Epidermal melanocyte (primary cell): Measurements from ENCODE around the gene DDTL.
"Not testable (repeated sequence)": the region's sequence is repeated elsewhere in the genome, so short reads cannot be mapped to it uniquely, and the experiment has no call there.

Experiments used
- DNase-seq: peaks from one replicate; pipeline ENCODE4 v3.0.0; 2011; ENCODE audit warnings: low spot score; ENCODE audit not compliant: insufficient read length

The DDTL gene

DNA sequence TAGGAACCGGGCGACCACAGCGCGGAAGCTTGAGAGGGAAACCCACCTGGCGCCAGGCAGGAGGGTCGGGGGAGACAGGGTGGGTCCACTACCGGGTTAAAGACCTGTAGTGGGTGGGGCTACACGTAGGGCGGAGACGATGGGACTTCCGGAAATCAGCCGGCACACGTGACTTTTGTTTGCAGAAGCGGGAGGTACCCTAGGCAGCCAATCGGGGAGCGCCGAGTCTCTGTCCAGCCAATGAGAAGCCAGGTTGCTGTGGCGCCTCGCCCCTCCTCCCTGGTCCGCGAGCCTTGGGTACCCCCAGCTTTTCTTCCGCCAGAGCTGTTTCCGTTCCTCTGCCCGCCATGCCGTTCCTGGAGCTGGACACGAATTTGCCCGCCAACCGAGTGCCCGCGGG is at the start of gene DDTL:
Gene DDTL (plus strand): TSS at position 321 of the 400 bp plus-strand sequence. CDS start 27 bp downstream, at position 348.
- not testable (repeated sequence) for DNase-seq

DNA sequence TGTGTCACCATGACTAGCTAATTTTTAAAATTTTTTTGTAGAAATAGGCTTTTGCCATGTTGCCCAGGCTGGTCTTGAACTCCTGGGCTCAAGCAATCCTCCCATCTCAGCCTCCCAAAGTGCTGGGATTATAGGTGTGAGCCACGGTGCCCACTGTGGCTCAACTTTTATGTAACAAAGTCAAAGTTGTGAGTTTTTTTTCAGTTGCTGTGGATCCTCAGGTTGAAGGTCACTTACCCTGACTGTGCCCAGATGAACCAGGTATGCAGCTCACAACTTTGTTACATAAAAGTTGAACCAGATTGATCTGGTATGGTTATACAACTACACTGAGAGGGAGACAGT is 46.4 kb upstream of the DDTL start:
- not testable (repeated sequence) for DNase-seq

DNA sequence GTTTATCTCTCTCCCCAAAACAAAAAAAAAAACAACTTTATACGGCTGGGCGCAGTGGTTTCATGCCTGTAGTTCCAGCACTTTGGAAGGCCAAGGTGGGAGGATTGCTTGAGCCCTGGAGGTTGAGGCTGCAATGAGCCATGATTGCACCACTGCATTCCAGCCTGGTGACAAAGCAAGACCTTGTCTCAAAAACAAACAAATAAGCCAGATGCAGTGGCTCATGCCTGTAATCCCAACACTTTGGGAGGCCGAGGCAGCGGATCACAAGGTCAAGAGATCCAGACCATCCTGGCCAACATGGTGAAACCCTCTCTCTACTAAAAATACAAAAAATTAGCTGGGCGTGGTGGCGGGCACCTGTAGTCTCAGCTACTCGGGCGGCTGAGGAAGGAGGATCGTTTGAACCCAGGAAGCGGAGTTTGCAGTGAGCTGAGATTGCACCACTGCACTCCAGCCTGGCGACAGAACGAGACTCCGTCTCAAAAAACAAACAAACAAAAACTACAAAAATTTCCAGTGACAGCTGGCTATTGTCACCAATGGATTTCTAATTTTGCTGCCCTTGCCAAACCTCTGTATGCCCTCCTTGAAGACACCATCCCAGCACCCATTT is 45.0 kb upstream of the DDTL start:
- DNase-seq: not testable (repeated sequence)

DNA sequence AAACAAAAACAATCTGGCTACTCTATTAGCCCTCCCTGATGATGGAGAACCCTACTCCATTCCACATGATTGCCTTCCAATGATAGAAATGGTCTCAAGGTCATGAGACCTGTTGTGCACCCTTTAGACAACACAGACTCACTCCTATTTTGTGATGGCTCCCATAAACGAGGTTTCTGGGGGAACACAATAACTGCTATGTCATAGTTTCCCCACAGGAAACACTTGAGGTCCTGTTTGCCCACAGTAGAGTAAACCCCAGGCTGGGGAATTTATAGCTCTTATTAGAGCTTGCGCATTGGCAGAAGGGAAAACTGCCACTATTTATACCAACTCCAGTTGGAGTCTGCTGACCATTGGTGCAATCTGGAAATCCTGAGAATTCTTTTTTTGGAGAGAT is 43.8 kb upstream of the DDTL start:
- DNase-seq: no peak

DNA sequence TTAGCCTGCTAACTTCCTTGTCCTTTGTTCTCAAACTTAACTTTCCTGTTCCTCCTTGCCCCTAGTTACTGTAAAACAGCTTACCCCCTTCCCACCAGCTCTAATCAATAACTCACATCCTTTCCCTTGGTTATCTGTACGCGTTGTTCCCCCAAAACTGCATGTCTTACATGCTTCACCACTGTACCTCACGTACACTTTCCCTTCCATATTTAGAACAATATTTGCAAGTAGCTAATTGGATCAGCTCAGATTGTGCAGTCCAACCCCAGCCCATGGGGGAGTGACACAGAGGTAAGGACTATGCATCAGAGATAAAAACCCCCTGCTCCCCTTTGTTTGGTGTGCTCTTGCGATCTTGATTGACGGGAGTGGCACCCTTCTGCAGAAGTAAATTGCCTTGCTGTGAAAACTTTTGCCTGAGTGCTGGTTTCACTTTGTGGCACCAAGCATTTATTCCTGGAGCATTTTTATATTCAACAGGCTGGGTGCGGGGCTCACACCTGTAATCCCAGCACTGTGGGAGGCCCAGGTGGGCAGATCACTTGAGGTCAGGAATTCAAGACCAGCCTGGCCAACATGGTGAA is 41.6 kb upstream of the DDTL start:
- DNase-seq: no peak

DNA sequence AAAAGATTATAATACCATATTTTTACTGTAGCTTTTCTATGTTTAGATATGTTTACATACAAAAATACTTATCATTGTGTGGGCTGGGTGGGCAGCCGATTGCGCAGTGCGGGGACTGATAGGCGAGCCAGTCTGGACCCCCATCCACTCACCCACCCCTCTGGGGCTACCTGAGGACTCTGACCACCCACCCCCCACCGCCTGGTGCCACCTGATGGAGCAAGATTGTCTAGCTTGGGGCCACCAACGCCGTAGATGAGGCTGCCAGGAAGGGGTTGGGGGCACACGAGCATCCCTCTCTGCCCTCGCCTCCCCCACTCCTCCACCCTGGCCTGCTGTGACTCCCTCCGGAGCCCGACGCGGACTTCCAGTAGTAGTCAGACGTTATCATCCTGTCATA is 40.1 kb upstream of the DDTL start:
- no peak for DNase-seq

DNA sequence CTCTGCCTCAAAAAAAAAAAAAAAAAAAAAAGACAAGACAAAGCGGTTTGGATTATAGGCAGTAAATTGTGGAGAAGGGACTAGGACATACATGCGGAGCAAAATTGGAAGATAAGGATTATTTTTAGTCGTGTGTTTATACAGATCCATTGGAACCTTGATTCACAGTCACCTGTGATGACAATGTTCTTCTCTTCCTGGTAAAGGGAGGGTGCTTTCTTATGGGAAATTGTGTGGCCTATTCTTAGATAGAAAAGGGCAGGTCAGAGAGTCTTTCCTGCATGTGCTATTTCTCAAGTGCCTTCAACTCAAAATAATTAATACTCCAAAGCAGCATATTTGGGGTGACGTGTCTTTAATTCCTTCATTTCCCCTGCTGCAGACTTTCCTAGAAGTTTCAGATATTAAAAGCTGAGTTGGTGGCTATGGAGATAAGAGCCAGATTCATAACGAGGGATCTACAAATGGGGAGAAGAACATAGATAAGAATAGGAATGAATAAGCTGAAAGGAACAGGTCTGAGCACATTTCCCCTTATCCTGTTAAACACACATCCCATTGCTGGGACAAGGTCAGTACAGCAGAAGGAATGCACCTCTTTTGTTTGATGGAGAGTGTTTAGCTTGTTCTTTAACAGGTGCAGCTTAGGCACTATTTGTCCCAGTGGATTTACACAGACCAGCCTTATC is 28.2 kb upstream of the DDTL start:
- no peak for DNase-seq

DNA sequence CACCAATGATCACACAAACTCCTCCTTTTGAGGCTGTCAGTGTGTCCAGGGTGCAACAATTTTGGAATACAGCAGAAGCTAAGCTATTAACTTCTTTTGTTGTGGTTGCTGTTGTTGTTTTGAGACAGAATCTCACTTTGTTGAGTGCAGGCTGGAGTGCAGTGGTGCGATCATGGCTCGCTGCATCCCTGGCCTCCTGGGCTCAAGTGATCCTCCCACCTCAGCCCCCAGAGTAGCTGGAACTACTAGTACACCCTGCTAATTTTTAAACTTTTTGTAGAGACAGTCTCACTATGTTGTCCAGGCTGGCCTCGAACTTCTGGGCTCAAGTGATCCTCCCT is 27.7 kb upstream of the DDTL start:
- no peak for DNase-seq

DNA sequence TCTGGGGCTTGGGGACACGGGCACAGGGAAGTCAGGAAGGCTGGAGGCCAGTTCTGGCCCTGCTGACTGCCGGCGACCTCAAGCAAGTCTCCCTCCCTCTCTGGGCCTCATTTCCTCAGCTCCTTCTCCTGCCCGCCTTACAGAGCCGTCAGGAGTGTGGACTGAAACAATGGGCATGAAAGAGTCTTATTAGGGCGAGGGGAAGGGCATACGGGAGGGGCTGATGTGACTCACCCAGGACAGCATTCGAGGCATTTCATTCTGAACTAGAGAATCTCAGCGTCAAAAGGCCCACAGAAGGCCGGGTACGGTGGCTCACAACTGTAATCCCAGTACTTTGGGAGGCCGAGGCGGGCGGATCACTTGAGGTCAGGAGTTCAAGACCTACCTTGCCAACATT is 26.5 kb upstream of the DDTL start:
- not testable (repeated sequence) for DNase-seq

DNA sequence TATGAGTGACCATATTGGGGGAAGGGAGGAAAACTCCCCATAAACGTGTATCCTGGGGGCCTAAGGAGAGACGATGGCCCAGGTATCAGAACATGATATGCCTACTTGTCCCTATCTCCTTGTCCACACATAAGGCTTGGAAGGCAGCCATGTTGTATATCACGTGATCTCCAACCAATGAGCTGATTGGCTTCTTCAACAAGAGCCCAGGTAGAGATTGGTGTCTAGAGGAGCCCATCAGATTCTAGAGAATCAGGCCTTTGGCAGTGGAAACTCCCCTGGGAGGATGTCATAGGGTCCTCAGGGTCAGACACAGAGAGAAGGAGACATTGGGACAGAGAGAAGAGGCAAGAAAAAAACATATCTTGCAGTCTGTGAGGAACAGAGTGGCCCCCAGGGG is 19.3 kb upstream of the DDTL start:
- not testable (repeated sequence) for DNase-seq

DNA sequence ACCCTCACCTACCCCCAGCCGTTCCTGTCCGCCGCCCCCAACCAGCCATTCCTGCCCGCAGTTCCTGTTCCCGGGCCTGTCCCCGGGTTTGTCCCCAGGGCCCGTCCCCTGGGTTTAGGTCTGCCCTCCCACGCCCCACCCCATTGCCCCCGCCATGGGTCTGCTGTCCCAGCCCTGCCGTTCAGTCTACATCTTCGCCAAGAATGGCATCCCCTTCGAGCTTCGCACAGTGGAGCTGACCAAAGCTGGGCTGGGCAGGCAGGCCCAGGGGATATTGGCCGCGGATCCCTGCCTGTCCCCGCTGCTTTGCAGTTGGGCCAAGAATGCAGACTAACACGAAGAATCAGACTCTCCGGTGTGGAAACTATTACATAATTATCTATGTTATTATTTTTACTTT is 16.9 kb upstream of the DDTL start:
- not testable (repeated sequence) for DNase-seq

DNA sequence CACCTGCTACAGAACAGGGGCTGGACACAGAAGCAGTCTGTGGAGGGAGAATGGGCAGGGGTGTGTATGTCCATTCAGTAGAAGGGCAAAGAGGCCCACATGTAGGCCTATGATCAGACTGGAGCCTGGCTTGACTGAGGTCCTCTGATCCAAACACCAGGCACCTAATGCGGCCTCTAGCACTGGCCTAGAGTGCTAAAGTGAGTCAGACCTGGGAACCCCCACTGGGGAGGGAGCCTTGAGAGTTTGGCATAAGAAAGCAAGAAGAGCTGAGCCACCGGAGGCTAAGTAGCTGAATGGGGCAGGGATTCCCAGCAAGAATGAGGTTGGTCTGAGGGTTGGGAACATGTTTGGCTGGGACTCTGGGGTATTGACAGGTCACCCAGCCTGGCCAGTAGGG is 15.3 kb upstream of the DDTL start:
- not testable (repeated sequence) for DNase-seq

DNA sequence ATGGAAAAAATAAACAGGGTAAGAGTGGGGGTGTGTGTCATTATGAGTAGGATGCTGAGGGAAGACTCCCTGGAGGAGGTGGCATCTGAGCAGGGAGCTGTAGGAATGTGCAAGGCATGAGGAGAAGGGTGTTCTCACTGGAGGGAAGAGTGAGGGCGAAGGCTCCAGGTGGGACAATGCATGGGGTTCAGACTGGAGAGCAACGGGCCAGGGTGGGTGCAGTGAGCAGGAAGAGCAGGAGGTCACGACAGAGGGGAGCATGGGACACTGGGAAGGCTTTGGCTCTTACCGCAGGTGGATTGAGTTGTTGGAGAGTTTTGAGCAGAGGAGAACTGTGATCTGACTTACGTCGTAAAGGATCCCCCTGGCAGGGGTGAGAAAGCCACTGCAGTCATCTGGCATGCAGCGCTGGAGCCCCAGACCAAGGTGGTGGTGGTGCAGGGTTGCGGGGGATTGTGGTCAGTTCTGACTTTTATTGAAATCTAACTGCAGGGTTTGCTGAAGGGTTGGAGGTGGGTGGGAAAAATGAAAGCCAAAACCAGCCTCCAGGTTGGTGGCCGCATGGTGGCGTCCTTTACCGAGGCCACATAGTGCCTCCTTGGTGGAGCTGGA is 13.8 kb upstream of the DDTL start:
- DNase-seq: not testable (repeated sequence)

DNA sequence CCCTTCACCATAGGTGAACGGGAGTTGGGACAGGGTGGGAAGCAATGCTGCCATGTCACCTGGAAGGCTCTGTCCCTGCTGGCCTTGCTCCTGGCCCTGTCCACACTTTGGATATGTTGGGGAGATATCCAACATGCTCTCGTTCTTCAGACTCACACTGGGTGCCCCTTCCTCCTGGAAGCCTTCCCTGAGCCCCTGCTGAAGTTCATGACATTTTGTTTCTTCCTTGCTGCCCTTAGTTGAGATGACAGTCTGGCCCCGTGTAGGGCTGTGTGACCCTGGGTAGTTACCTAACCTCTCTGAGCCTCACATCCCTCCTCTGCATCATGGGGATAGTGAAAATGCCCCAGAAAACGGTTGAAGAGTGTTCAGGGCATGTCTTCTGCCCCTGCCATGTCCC is 13.2 kb upstream of the DDTL start:
- not testable (repeated sequence) for DNase-seq

DNA sequence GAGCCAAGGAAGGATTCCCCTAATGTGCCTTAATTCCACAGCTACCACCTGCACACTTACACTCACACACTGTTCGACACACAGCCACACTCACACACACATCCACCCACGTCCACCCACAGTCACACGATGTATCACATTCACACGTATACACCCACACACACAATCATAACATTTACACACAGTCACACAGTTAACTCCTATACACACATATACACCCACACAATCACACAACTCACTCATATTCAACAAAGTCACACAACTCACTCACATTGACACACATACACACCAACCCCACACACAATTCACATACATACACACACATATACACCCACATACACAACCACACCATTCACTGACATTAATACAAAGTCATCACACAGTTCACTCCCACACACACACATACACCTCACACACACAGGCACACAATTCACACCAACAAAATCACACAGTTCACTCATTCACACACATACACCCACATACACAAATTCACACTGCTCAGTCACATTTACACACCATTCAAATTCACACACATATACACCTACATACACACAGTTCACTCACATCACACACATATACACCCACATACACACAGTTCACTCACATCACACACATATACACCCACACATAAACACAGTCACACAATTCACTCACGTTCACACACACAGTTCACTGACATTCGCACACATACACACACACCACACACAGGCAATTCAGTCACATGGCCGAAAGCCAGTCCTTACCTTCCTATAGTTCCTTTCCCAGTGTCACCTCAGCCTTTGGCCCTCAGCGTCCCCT is 12.3 kb upstream of the DDTL start:
- DNase-seq: not testable (repeated sequence)

DNA sequence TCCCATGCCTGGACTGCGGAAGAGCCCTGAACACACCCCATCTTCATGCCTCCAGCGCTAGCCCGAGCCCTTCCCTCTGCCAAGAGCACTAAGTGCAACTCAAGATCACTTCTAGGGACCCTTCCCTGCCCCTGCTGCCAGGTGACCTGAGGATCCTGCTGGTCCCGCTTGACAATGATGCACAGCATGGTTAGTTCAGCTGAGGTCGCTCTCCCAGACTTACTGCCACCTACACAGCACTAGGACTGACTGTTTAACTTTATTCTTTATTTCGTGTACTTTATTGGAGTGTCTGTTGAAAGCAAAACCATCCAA is 11.7 kb upstream of the DDTL start:
- not testable (repeated sequence) for DNase-seq

DNA sequence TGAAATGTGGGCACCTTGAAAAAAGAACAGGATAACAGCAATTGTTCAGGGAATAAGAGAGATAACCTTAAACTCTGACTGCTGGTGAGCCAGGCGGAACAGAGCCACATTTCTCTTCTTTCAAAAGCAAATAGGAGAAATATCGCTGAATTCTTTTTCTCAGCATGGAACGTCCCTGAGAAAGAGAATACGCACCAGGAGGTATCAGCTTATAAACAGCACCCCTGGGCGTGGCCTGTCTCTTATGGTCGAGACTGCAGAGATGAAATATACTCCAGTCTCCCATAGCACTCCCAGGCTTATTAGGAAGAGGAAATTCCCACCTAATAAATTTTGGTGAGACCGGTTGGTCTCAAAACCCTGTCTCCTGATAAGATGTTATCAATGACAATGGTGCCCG is 10.8 kb upstream of the DDTL start:
- not testable (repeated sequence) for DNase-seq

DNA sequence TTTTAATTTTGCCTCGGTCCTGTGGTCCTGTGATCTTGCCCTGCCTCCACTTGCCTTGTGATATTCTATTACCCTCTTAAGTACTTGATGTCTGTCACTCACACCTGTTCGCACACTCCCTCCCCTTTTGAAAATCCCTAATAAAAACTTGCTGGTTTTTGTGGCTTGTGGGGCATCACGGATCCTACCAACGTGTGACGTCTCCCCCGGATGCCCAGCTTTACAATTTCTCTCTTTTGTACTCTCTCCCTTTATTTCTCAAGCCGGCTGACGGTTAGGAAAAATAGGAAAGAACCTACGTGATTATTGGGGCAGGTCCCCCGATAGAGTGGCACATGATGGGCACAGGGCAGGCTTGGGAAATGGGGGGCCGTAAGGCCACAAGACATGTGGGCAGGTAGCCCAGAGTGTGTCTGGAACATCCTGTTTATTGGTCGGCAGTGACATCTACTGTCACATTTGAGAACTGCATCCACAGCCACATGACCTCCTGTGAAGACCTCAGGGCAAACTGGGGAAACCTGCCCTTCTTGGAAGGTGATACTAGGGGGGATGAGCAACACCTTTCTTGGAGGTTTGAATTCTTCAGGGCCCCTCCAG is 10.3 kb upstream of the DDTL start:
- not testable (repeated sequence) for DNase-seq

DNA sequence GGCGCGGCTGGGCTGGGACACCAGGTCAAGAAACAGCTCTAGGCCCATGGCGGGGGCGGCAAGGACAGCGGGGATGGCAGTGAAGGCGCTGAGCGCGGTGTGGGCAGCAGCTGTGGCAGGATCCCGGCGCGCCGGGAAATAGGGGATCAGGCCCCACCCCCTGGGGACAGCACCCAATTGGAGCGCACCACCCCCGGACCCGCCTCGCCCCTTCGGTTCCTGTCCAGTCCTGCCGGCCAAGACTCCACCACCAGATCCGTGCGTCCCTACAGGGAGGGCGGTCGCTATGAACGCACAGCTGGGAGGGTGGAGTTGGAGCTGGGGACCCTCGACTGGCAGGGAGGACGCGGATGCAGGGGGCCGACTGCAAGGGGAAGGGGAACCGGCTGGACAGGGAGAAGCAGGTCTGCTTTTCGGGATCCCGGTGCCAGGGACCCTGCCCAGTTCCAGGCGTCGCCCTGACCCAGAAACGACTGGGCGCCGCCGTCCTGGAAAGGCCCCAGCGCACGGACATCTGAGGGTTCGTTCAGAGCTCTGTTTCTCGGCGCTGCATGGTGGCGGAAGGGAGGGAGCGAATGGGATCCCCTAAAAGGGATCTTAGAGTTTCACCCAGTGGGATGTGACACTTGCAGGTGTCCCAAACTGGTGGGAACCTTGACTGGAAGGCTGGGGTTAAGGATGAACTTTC is 5.5 kb upstream of the DDTL start, which contains the start of gene GSTT2B:
Gene GSTT2B (minus strand): TSS at position 112 of the 688 bp plus-strand sequence. CDS start 64 bp downstream, at position 48.
- DNase-seq: not testable (repeated sequence)

DNA sequence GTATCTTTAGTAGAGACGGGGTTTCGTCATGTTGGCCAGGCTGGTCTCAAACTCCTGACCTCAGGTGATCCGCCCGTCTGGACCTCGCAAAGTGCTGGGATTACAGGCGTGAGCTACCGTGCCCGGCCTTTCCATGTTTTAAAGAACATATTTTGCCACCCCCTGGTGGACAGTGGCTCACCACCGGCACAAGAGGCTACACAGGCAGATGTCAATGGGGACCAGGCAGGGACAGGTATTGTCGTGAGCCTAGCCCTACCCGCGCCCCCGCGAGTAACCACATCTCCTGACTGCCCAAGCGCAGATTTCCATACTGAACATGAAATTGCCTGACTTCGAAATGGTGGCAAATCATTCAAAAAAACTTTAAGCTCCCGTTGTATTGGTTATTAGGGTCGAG is 594 bp upstream of the DDTL start:
- DNase-seq: not testable (repeated sequence)

DNA sequence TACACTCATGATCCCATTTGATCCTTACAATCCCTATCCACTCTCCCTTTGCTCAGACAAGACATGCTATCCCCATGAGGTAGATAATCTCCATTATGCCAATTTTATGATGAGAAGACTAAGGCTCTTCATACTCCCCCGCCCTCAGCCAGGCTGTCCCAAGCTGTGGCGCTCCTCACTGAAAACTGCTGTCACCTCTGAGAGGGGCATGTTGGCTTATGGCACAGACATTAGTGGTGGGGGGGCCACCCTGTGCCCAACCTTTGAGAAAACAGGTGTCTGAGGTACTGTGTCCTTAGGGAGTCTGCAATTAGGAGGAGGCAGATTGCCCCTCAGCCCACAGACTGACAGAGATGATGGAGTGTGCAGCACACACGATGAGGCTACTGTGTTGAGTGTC is 2.4 kb downstream of the DDTL start:
- DNase-seq: no peak
